Body of pancreas (tissue), 4 donors: Measurements from ENCODE around the gene OGFR. TPM values are rescaled to one million over a fixed set of nuclear protein-coding genes. Genes with fewer than 3 reads are reported as not detected.

ENCODE experiments used
- ATAC-seq: fragments of 150-250 bp; one replicate; pipeline ENCODE4 v1.9.1; 2016
- DNase-seq, 4 donors: peaks; one replicate each; pipeline ENCODE4 v3.0.0-alpha.2; 2019
- H3K27ac ChIP-seq, 4 donors: fragments of 200-600 bp; sonication (generic); 1 replicate in 3 of 4; 2 replicates in 1 of 4; pipeline versions ENCODE4 v1.5.1 to v1.6.1; 2016 to 2019; ENCODE audit warnings: mild to moderate bottlenecking in 1 of 4, mixed read lengths in 1 of 4, moderate library complexity in 1 of 4
- H3K27me3 ChIP-seq, 2 donors: fragments of 200-600 bp; sonication (generic); one replicate each; pipeline ENCODE4 v1.6.0; 2016; ENCODE audit warnings: mild to moderate bottlenecking in 1 of 2
- H3K36me3 ChIP-seq, 2 donors: fragments of 200-600 bp; sonication (generic); replicated peaks in 1 of 2; 2 replicates each; pipeline ENCODE4 v1.5.1; 2016; ENCODE audit warnings: low read depth in 2 of 2; ENCODE audit not compliant: insufficient read depth in 1 of 2
- H3K4me1 ChIP-seq: fragments of 200-600 bp; sonication (generic); one replicate; pipeline ENCODE4 v1.6.0; 2016
- H3K4me3 ChIP-seq, 2 donors: fragments of 200-600 bp; sonication (generic); 1 replicate in 1 of 2; 2 replicates in 1 of 2; pipeline ENCODE4 v1.5.1; 2016 to 2019
- H3K9me3 ChIP-seq, 3 donors: fragments of 200-600 bp; sonication (generic); 1 replicate in 2 of 3; 2 replicates in 1 of 3; pipeline ENCODE4 v1.5.1; 2016
- CTCF ChIP-seq, 7 experiments: fragments of 450-650 bp in 4 of 7; fragments of 200-600 bp in 3 of 7; sonication (generic) in 3 of 7; IDR thresholded peaks; one replicate each; pipeline ENCODE4 v1.5.1; 2016 to 2019; ENCODE audit warnings: antibody characterized with exemption in 7 of 7
- POLR2A ChIP-seq, 3 donors: fragments of 450-650 bp; IDR thresholded peaks; one replicate each; pipeline ENCODE4 v1.6.1; 2016; ENCODE audit warnings: antibody characterized with exemption in 3 of 3, mild to moderate bottlenecking in 2 of 3
- WGBS, 2 donors: methylation state at CpG; one replicate each; pipeline ENCODE4 v1.1.5; 2017; 5-methylcytosine and 5-hydroxymethylcytosine counted together
- intact Hi-C: fragments of 100-400 bp; cut with DNase I; formaldehyde crosslinking; loops from one replicate; pipeline ENCODE4 v1.15.1; 2023
- total RNA-seq, 2 donors: library from RNA; depleted of rRNA; stranded (reverse); fragments of >200 nt; gene quantifications; one replicate each; pipeline ENCODE4 v1.1.0, GENCODE V29; 2016

OGFR gene
- total RNA-seq, 2 donors from 2014 or later: 46.4 to 47.8 TPM

- DNase-seq (no peak), ATAC-seq (no peak)
- Histone ChIP-seq H3K27ac (no peak overlapping the region), H3K36me3 (no peaks in the 10 kb centered on the region), H3K4me3 (no peak overlapping the region), H3K9me3 (no peaks in the 10 kb centered on the region), H3K27me3 (no peaks in the 10 kb centered on the region), H3K4me1 (peaks cover 25% of the 10 kb centered on the region)
- WGBS, 2 donors: 81 to 85% methylated on average over 4 of the region's 4 CpGs
- TF ChIP-seq POLR2A (IDR thresholded peaks at IDR 0.05): no peak
- no peak for TF ChIP-seq CTCF (IDR thresholded peaks at IDR 0.05)
- intact Hi-C loops: no loop called here
These were observed 41.2 kb upstream of the OGFR start for GRCh38 chr20:62763404-62763803.

GRCh38 chr20:62764156-62764935, 40.3 kb upstream of the OGFR start:
- Histone ChIP-seq H3K27ac (no peak overlapping the region), H3K4me1 (peaks cover 34% of the 10 kb centered on the region), H3K27me3 (no peaks in the 10 kb centered on the region), H3K9me3 (no peaks in the 10 kb centered on the region), H3K36me3 (no peaks in the 10 kb centered on the region), H3K4me3 (no peak overlapping the region)
- DNase-seq: no peak
- no peak for ATAC-seq
- no peak for TF ChIP-seq POLR2A (IDR thresholded peaks at IDR 0.05)
- no peak for TF ChIP-seq CTCF (IDR thresholded peaks at IDR 0.05)
- 76 to 86% methylated on average over 11 to 25 of the region's 26 CpGs for WGBS, 2 donors
- intact Hi-C loops: no loop called here

- TF ChIP-seq POLR2A (IDR thresholded peaks at IDR 0.05) (no peak), CTCF (IDR thresholded peaks at IDR 0.05) (no peak)
- Histone ChIP-seq H3K4me3 (no peak overlapping the region), H3K27me3 (no peaks in the 10 kb centered on the region), H3K4me1 (peaks cover 39% of the 10 kb centered on the region), H3K27ac (no peak overlapping the region), H3K36me3 (no peaks in the 10 kb centered on the region), H3K9me3 (no peaks in the 10 kb centered on the region)
- ATAC-seq (no peak), DNase-seq (no peak)
- 71 to 75% methylated on average over 6 of the region's 6 CpGs for WGBS, 2 donors
- intact Hi-C loops: no loop called here
These were observed 39.6 kb upstream of the OGFR start for GRCh38 chr20:62765021-62765420.

GRCh38 chr20:62765432-62766070, 39.1 kb upstream of the OGFR start:
- no peaks in the 10 kb centered on the region for H3K36me3 ChIP-seq
- H3K4me1 ChIP-seq: peaks cover 40% of the 10 kb centered on the region
- ATAC-seq (no peak), DNase-seq (no peak)
- H3K27me3 ChIP-seq: no peaks in the 10 kb centered on the region
- H3K27ac ChIP-seq: no peak overlapping the region
- 52 to 63% methylated on average over 11 to 14 of the region's 15 CpGs for WGBS, 2 donors
- intact Hi-C loops: no loop called here
- no peak overlapping the region for H3K4me3 ChIP-seq
- TF ChIP-seq CTCF (IDR thresholded peaks at IDR 0.05) (no peak), POLR2A (IDR thresholded peaks at IDR 0.05) (no peak)
- no peaks in the 10 kb centered on the region for H3K9me3 ChIP-seq
